HG03520 (cell line): ENCODE measurements around the gene LAMB2.

Experiments used
- ATAC-seq: cut with Tn5 transposase; IDR thresholded peaks from one replicate; pipeline ENCODE4 v1.9.1; 2021; ENCODE audit warnings: mild to moderate bottlenecking, moderate library complexity; ENCODE audit not compliant: unreplicated experiment

The LAMB2 gene

DNA sequence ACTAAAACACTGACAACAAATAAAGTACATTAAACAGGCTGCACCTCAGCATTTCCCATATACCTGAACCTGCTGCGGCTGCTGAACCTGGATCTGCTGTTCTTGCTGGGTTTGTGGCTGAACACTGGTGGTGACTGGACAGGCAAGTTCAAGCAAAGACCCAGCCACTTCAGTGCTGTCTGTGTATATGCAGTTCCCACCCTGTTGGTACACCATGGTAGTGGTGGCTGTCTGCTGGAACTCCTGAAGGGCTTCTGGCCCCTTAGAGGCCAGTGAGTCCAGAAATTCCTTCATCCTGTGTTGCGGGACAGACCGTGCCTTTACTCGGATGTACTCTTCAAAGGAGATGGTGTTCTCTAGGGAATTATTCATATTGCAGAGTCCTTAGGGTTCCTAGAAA, 56.2 kb downstream of the LAMB2 start:
- ATAC-seq: no peak

DNA sequence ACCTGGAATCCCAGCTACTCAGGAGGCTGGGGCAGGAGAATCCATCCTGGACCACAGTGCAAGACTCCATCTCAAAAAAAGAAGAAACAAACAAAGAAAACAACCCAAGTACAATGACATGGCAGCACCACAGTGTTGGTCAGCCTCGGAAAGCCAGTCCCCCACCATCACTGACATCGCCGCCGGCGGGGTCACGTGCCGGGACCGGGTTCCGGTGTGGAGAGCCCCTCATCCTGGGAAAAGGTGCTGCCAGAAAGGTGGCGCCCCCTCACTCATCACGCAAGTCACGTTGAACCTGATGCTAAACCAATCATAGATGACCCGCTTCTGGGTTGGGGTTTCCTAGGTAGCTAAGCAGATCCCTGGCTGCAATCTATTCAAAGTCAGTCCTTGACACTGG, 56.7 kb downstream of the LAMB2 start:
- no peak for ATAC-seq
